ENCODE measurements around the gene GTF2I. TPM values are rescaled to one million over a fixed set of nuclear protein-coding genes. Genes with fewer than 3 reads are reported as not detected.

Gene GTF2I
- polyA plus RNA-seq, 2 of the 4 experiments (the other 2 are of a cell fraction) = 107 to 144 TPM

DNA sequence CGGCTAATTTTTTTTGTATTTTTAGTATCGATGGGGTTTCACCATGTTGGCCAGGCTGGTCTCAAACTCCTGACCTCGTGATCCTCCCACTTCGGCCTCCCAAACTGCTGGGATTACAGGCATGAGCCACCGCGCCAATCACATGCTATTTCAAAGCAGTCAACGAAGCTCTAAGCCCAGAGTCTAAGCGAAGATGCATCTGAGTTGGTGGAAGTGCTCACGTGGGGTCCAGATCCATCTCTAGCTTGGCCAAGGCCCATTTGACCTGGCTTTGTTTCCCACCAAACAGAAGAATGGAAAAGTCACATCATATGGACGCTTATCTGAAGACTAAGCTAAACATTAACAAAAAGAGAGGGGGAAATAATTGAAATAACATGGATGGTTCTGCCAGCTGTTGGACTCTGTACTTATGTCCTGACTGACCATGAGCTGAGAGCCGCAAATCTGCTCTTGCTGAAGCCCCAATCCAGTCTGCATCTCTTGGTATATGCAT lies 3.8 kb upstream of the GTF2I start:
- no peak for ATAC-seq
- Histone ChIP-seq H3K4me3 (no peak overlapping the region), H3K9me3 (no peaks in the 10 kb centered on the region), H3K27ac (no peak overlapping the region), H3K4me2 (0 out of 3 replicates have a peak overlapping the region, but pooled peaks have one; percentile 12), H3K4me1 (peaks cover 20% of the 10 kb centered on the region)
- WGBS (ENCODE audit: missing lambda C conversion rate) = 77% methylated on average over 11 of the region's 11 CpGs
- ChIA-PET CTCF (interaction anchor here (1.0 to 1.5 kb wide), 2 partner anchors 28 to 32 kb away, joined by 6 read pairs; no protein-coding TSS in a partner anchor), POLR2A (no interaction called here)
- no peak for FAIRE-seq
- TF ChIP-seq, protein P1, sequence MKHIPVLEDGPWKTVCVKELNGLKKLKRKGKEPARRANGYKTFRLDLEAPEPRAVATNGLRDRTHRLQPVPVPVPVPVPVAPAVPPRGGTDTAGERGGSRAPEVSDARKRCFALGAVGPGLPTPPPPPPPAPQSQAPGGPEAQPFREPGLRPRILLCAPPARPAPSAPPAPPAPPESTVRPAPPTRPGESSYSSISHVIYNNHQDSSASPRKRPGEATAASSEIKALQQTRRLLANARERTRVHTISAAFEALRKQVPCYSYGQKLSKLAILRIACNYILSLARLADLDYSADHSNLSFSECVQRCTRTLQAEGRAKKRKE (CRISPR knock-in tag; IDR thresholded peaks at IDR 0.05; ENCODE audit: low read depth) = no peak
- TF ChIP-seq RARB (CRISPR knock-in tag; IDR thresholded peaks at IDR 0.05) = no peak
- TF ChIP-seq EP300 (IDR thresholded peaks at IDR 0.05) = no peak
- no peak for TF ChIP-seq CBX2 (IDR thresholded peaks at IDR 0.05; ENCODE audit: borderline replicate concordance, low read depth)
- no peak for TF ChIP-seq ZSCAN20 (CRISPR knock-in tag; IDR thresholded peaks at IDR 0.05)
- TF ChIP-seq EHF (CRISPR knock-in tag; IDR thresholded peaks at IDR 0.05) = no peak
- TF ChIP-seq POLR2AphosphoS2 (conservative IDR thresholded peaks at IDR 0.05; ENCODE audit: low read length) = no peak
- TF ChIP-seq, protein P2, sequence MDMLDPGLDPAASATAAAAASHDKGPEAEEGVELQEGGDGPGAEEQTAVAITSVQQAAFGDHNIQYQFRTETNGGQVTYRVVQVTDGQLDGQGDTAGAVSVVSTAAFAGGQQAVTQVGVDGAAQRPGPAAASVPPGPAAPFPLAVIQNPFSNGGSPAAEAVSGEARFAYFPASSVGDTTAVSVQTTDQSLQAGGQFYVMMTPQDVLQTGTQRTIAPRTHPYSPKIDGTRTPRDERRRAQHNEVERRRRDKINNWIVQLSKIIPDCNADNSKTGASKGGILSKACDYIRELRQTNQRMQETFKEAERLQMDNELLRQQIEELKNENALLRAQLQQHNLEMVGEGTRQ (IDR thresholded peaks at IDR 0.05) = no peak
- TF ChIP-seq, protein P3, sequence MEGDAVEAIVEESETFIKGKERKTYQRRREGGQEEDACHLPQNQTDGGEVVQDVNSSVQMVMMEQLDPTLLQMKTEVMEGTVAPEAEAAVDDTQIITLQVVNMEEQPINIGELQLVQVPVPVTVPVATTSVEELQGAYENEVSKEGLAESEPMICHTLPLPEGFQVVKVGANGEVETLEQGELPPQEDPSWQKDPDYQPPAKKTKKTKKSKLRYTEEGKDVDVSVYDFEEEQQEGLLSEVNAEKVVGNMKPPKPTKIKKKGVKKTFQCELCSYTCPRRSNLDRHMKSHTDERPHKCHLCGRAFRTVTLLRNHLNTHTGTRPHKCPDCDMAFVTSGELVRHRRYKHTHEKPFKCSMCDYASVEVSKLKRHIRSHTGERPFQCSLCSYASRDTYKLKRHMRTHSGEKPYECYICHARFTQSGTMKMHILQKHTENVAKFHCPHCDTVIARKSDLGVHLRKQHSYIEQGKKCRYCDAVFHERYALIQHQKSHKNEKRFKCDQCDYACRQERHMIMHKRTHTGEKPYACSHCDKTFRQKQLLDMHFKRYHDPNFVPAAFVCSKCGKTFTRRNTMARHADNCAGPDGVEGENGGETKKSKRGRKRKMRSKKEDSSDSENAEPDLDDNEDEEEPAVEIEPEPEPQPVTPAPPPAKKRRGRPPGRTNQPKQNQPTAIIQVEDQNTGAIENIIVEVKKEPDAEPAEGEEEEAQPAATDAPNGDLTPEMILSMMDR (IDR thresholded peaks at IDR 0.05) = no peak
- TF ChIP-seq, protein P4, sequence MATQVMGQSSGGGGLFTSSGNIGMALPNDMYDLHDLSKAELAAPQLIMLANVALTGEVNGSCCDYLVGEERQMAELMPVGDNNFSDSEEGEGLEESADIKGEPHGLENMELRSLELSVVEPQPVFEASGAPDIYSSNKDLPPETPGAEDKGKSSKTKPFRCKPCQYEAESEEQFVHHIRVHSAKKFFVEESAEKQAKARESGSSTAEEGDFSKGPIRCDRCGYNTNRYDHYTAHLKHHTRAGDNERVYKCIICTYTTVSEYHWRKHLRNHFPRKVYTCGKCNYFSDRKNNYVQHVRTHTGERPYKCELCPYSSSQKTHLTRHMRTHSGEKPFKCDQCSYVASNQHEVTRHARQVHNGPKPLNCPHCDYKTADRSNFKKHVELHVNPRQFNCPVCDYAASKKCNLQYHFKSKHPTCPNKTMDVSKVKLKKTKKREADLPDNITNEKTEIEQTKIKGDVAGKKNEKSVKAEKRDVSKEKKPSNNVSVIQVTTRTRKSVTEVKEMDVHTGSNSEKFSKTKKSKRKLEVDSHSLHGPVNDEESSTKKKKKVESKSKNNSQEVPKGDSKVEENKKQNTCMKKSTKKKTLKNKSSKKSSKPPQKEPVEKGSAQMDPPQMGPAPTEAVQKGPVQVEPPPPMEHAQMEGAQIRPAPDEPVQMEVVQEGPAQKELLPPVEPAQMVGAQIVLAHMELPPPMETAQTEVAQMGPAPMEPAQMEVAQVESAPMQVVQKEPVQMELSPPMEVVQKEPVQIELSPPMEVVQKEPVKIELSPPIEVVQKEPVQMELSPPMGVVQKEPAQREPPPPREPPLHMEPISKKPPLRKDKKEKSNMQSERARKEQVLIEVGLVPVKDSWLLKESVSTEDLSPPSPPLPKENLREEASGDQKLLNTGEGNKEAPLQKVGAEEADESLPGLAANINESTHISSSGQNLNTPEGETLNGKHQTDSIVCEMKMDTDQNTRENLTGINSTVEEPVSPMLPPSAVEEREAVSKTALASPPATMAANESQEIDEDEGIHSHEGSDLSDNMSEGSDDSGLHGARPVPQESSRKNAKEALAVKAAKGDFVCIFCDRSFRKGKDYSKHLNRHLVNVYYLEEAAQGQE (IDR thresholded peaks at IDR 0.05) = no peak
- no peak for TF ChIP-seq ZFP36 (IDR thresholded peaks at IDR 0.05; ENCODE audit: borderline replicate concordance, partially characterized antibody)
- no peak for TF ChIP-seq RNF2 (IDR thresholded peaks at IDR 0.05; ENCODE audit: borderline replicate concordance, low read depth)
- no peak for TF ChIP-seq CEBPB (IDR thresholded peaks at IDR 0.05)
- TF ChIP-seq RAD21 (conservative IDR thresholded peaks at IDR 0.05 in 1 of 2, IDR thresholded peaks at IDR 0.05 in 1 of 2) = no peak
- no peak for DNase-seq (ENCODE audit: low read depth in 1 of 2, low spot score in 1 of 2)

DNA sequence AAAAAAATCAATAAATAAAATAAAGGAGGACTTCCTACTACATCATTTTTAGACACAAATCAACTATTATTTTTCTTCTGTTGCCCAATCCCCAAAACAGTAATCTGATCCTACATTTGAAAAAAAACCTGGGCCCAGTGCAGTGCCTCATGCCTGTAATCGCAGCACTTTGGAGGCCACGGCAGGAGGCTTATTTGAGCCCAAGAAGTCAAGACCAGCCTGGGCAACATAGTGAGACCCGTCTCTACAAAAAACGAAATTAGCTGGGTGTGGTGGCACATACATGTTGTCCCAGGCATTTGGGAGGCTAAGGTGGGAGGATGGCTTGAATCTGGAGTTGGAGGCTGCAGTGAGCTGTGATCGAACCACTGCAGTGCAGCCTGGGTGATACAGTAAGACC lies 2.7 kb upstream of the GTF2I start:
- Histone ChIP-seq H3K9me3 (no peaks in the 10 kb centered on the region), H3K4me2 (no peak overlapping the region), H3K27ac (peak overlapping the region in 1 of 2 experiments; percentile 98; a peak in 3 of 6 replicates), H3K4me3 (no peak overlapping the region), H3K4me1 (peaks cover 28% of the 10 kb centered on the region)
- TF ChIP-seq, protein P3 (IDR thresholded peaks at IDR 0.05) = no peak
- TF ChIP-seq NFE2L2 (conservative IDR thresholded peaks at IDR 0.05; ENCODE audit: low read length) (no peak), MYC (IDR thresholded peaks at IDR 0.05; ENCODE audit: borderline replicate concordance, low read length) (no peak), RCOR1 (IDR thresholded peaks at IDR 0.05; ENCODE audit: low read depth, low read length) (no peak), HEYL (CRISPR knock-in tag; IDR thresholded peaks at IDR 0.05) (no peak), GATA3 (IDR thresholded peaks at IDR 0.05; ENCODE audit: borderline replicate concordance) (no peak)
- TF ChIP-seq, protein P4 (IDR thresholded peaks at IDR 0.05) = no peak
- ATAC-seq = no peak
- no peak for FAIRE-seq
- ChIA-PET POLR2A (no interaction called here), CTCF (interaction anchor here (0.9 to 1.2 kb wide), 2 partner anchors 15 to 204 kb away, joined by 3 to 4 read pairs; no protein-coding TSS in a partner anchor)
- no peak for DNase-seq (ENCODE audit: low read depth in 1 of 2, low spot score in 1 of 2)
- 82% methylated on average over 5 of the region's 5 CpGs for WGBS (ENCODE audit: missing lambda C conversion rate)

Data from A549 (cell line).